OCI-LY3 (cell line): ENCODE data around the gene SCGB1A1.

ENCODE experiments used
- H2AFZ ChIP-seq: fragments of 200-600, 300-600 bp; shearing (Covaris generic); 2 replicates; pipeline ENCODE4 v1.6.0; 2014; ENCODE audit warnings: antibody characterized with exemption, low read depth, low read length
- H3K27ac ChIP-seq: fragments of 200-600, 300-600 bp; sonication (generic); 2 replicates; pipeline ENCODE4 v1.5.1; 2014; ENCODE audit warnings: mild to moderate bottlenecking, low read length, moderate library complexity, mixed read lengths
- H3K27me3 ChIP-seq: fragments of 200-600, 300-600 bp; sonication (generic); 2 replicates; pipeline ENCODE4 v1.6.1; 2014; ENCODE audit warnings: low read depth, low read length, mixed read lengths
- H3K36me3 ChIP-seq: fragments of 200-600, 300-600 bp; sonication (generic); replicated peaks from 2 replicates; pipeline ENCODE3; 2014; ENCODE audit warnings: low read depth, low read length, mixed read lengths
- H3K4me1 ChIP-seq: fragments of 300-600, 200-600 bp; sonication (generic); 2 replicates; pipeline ENCODE4 v1.6.1; 2014; ENCODE audit warnings: low read length, mixed read lengths
- H3K4me2 ChIP-seq: fragments of 200-600, 300-600 bp; sonication (generic); 2 replicates; pipeline ENCODE4 v1.6.1; 2014; ENCODE audit warnings: low read length, mixed read lengths
- H3K4me3 ChIP-seq: fragments of 300-600, 200-600 bp; sonication (generic); 2 replicates; pipeline ENCODE4 v1.5.1; 2014; ENCODE audit warnings: antibody characterized with exemption, mild to moderate bottlenecking, low read length, moderate library complexity
- H3K79me2 ChIP-seq: fragments of 300-600, 200-600 bp; shearing (Covaris generic); 2 replicates; pipeline ENCODE4 v1.6.1; 2014; ENCODE audit warnings: mild to moderate bottlenecking, low read length, mixed read lengths
- H3K9ac ChIP-seq: fragments of 300-600, 200-600 bp; shearing (Covaris generic); 2 replicates; pipeline ENCODE4 v1.6.0; 2014; ENCODE audit warnings: mild to moderate bottlenecking, low read length, moderate library complexity
- H3K9me3 ChIP-seq: fragments of 200-600, 300-600 bp; shearing (Covaris generic); 2 replicates; pipeline ENCODE4 v1.6.1; 2014; ENCODE audit warnings: low read length, mixed read lengths; ENCODE audit not compliant: insufficient read depth
- H4K20me1 ChIP-seq: fragments of 200-600, 300-600 bp; sonication (generic); 2 replicates; pipeline ENCODE4 v1.6.1; 2016; ENCODE audit warnings: low read length, mixed read lengths; ENCODE audit not compliant: insufficient read depth
- CTCF ChIP-seq: fragments of 200-600, 300-600 bp; sonication (generic); IDR thresholded peaks from 2 replicates; pipeline ENCODE4 v1.5.1; 2014; ENCODE audit warnings: antibody characterized with exemption, low read length, low read depth
- EZH2phosphoT487 ChIP-seq: fragments of 200-600 bp; shearing (Covaris generic); IDR thresholded peaks from 2 replicates; pipeline ENCODE4 v1.6.1; 2018; ENCODE audit warnings: antibody characterized with exemption, mixed run types, low read depth

The SCGB1A1 gene

GRCh38 chr11:62391642-62392425 is 27.0 kb upstream of the SCGB1A1 start:
- no peaks in the 10 kb centered on the region for H4K20me1 ChIP-seq
- no peak for TF ChIP-seq CTCF
- TF ChIP-seq EZH2phosphoT487 = no peak

GRCh38 chr11:62392506-62392905 is 26.3 kb upstream of the SCGB1A1 start:
- Histone ChIP-seq H3K79me2 (no peaks in the 10 kb centered on the region), H3K27ac (no peak overlapping the region), H3K4me3 (no peak overlapping the region), H4K20me1 (no peaks in the 10 kb centered on the region), H3K4me1 (peaks cover 4% of the 10 kb centered on the region), H3K9me3 (no peaks in the 10 kb centered on the region), H2AFZ (no peak overlapping the region), H3K4me2 (no peak overlapping the region), H3K27me3 (no peaks in the 10 kb centered on the region), H3K36me3 (no peaks in the 10 kb centered on the region), H3K9ac (no peak overlapping the region)
- TF ChIP-seq CTCF (no peak), EZH2phosphoT487 (no peak)

More at GRCh38 chr11:62391642-62392425, 27.0 kb upstream of the SCGB1A1 start:
- H3K9ac ChIP-seq = no peak overlapping the region
- H3K27ac ChIP-seq = no peak overlapping the region
- no peaks in the 10 kb centered on the region for H3K27me3 ChIP-seq
- H3K4me3 ChIP-seq = no peak overlapping the region
- no peak overlapping the region for H2AFZ ChIP-seq
- peaks cover 4% of the 10 kb centered on the region for H3K4me1 ChIP-seq
- no peaks in the 10 kb centered on the region for H3K9me3 ChIP-seq
- no peaks in the 10 kb centered on the region for H3K36me3 ChIP-seq
- no peaks in the 10 kb centered on the region for H3K79me2 ChIP-seq
- H3K4me2 ChIP-seq = no peak overlapping the region

- Histone ChIP-seq H3K9ac (no peak overlapping the region), H3K27me3 (no peaks in the 10 kb centered on the region), H3K4me1 (peaks cover 4% of the 10 kb centered on the region), H3K4me2 (no peak overlapping the region), H3K4me3 (no peak overlapping the region), H4K20me1 (no peaks in the 10 kb centered on the region), H2AFZ (no peak overlapping the region), H3K27ac (no peak overlapping the region), H3K79me2 (no peaks in the 10 kb centered on the region), H3K36me3 (no peaks in the 10 kb centered on the region), H3K9me3 (no peaks in the 10 kb centered on the region)
- TF ChIP-seq EZH2phosphoT487 (no peak), CTCF (peak; percentile 70)
Measured at GRCh38 chr11:62393061-62393611, 25.7 kb upstream of the SCGB1A1 start.

- Histone ChIP-seq H3K4me2 (no peak overlapping the region), H3K9ac (no peak overlapping the region), H3K36me3 (no peaks in the 10 kb centered on the region), H3K4me1 (peaks cover 4% of the 10 kb centered on the region), H3K27ac (no peak overlapping the region), H3K9me3 (no peaks in the 10 kb centered on the region), H2AFZ (no peak overlapping the region), H3K27me3 (no peaks in the 10 kb centered on the region), H3K4me3 (no peak overlapping the region), H4K20me1 (no peaks in the 10 kb centered on the region), H3K79me2 (no peaks in the 10 kb centered on the region)
- TF ChIP-seq CTCF = no peak
- no peak for TF ChIP-seq EZH2phosphoT487
Measured at GRCh38 chr11:62393735-62394134, 25.1 kb upstream of the SCGB1A1 start.
